HL-60 (cell line): ENCODE measurements around the gene PNO1.

Experiments
- DNase-seq, 2 experiments: peaks; one replicate each; pipeline ENCODE4 v3.0.0-alpha.2; 2010 to 2020; ENCODE audit warnings: low read depth in 1 of 2, low spot score in 1 of 2
- H3K27ac ChIP-seq: fragments of 250-450 bp; sonication (Bioruptor Pico); replicated peaks from 2 replicates; pipeline ENCODE4 v1.5.1; 2020; ENCODE audit warnings: mild to moderate bottlenecking, moderate library complexity
- H3K27me3 ChIP-seq: fragments of 250-450 bp; sonication (Bioruptor Pico); 2 replicates; pipeline ENCODE4 v1.5.1; 2021; ENCODE audit warnings: mild to moderate bottlenecking, moderate library complexity; ENCODE audit not compliant: insufficient read depth, poor library complexity, severe bottlenecking
- H3K4me3 ChIP-seq: replicated peaks from 2 replicates; pipeline ENCODE4 v1.5.1; 2011; ENCODE audit warnings: mild to moderate bottlenecking, control low read depth, low read length; ENCODE audit not compliant: insufficient read depth
- CTCF ChIP-seq: IDR thresholded peaks from one replicate; pipeline ENCODE4 v1.5.1; 2011; ENCODE audit warnings: low read length, control low read depth, inconsistent platforms; ENCODE audit not compliant: insufficient read depth
- GABPA ChIP-seq: IDR thresholded peaks from 2 replicates; pipeline ENCODE4 v1.6.1; 2012; ENCODE audit warnings: low read depth
- POLR2AphosphoS5 ChIP-seq: IDR thresholded peaks from 2 replicates; pipeline ENCODE4 v1.6.1; 2012; ENCODE audit warnings: low read depth
- REST ChIP-seq: IDR thresholded peaks from 2 replicates; pipeline ENCODE4 v1.6.1; 2012; ENCODE audit warnings: low read depth; ENCODE audit not compliant: insufficient replicate concordance
- SPI1 ChIP-seq: IDR thresholded peaks from 2 replicates; pipeline ENCODE4 v1.6.1; 2012; ENCODE audit warnings: low read depth, mild to moderate bottlenecking, borderline replicate concordance

PNO1 gene

GRCh38 chr2:68163641-68164040 lies 6.0 kb downstream of the PNO1 start:
- DNase-seq, result no peak
- TF ChIP-seq CTCF, result no peak
- TF ChIP-seq POLR2AphosphoS5, result no peak
- no peak for TF ChIP-seq GABPA
- TF ChIP-seq SPI1, result no peak
- TF ChIP-seq REST, result no peak
- Histone ChIP-seq H3K27ac (no peak overlapping the region), H3K27me3 (no peaks in the 10 kb centered on the region), H3K4me3 (no peak overlapping the region)

GRCh38 chr2:68167186-68167585 lies 9.5 kb downstream of the PNO1 start:
- TF ChIP-seq REST (no peak), SPI1 (no peak), POLR2AphosphoS5 (no peak), CTCF (no peak), GABPA (no peak)
- Histone ChIP-seq H3K27ac (no peak overlapping the region), H3K4me3 (no peak overlapping the region), H3K27me3 (no peaks in the 10 kb centered on the region)
- DNase-seq, result no peak

- Histone ChIP-seq H3K27me3 (no peaks in the 10 kb centered on the region), H3K27ac (no peak overlapping the region), H3K4me3 (no peak overlapping the region)
- TF ChIP-seq SPI1 (no peak), CTCF (no peak), GABPA (no peak), REST (no peak), POLR2AphosphoS5 (no peak)
- DNase-seq, result no peak
Measured at GRCh38 chr2:68169308-68169707, 11.6 kb downstream of the PNO1 start.
